Right lobe of liver (tissue), 4 donors: Measurements from ENCODE around the gene GNG4.

ENCODE experiments used
- CTCF ChIP-seq, 4 donors: fragments of 200-600 bp in 3 of 4; fragments of 450-650 bp in 1 of 4; IDR thresholded peaks; one replicate each; pipeline versions ENCODE4 v1.5.1 to v1.8.0; 2016 to 2022; ENCODE audit warnings: antibody characterized with exemption in 4 of 4, mild to moderate bottlenecking in 2 of 4
- POLR2A ChIP-seq: fragments of 450-650 bp; IDR thresholded peaks from one replicate; pipeline ENCODE4 v1.6.1; 2017; ENCODE audit warnings: antibody characterized with exemption, mild to moderate bottlenecking
- donor health status: DM: no; HTN: no; CAD: no.
- donor health status: DM: no; HTN: no; CAD: no.
- donor health status: DM: no; HTN: yes; CAD: no.

DNA sequence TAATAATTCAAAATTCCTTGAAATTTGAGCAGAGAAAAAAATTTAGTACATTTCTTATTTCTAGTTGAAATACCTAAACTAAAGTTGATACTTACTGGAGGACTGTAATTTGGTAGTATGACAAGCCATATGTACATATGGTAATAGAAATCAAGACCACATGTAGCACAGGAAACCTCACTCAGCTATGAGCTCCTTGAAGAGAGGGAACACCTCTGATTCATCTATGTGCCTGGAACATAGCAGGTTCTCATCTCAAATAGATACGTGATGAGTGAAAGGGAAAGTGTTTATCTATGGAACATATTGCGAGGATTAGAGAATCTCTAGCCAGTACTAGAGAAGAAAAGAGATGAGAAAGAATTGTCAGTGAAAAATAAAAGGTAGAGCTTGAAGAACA is 47.9 kb upstream of the GNG4 start:
- TF ChIP-seq POLR2A: no peak
- TF ChIP-seq CTCF (IDR thresholded peaks at IDR 0.05): no peak
